IMR-90 (cell line): ENCODE measurements around the gene ARHGAP12. TPM values are rescaled to one million over a fixed set of nuclear protein-coding genes. Genes with fewer than 3 reads are reported as not detected.

Experiments
- ATAC-seq: fragments of 200-7000 bp; cut with Tn5 transposase; 2 replicates; pipeline ENCODE4 v1.9.1; 2020; ENCODE audit warnings: low read depth, mild to moderate bottlenecking, moderate library complexity
- BruUV-seq: library from RNA; stranded (reverse); fragments of 400-500 nt; replicated peaks from 2 replicates; lab custom pipeline; 2021; lab: Mats Ljungman, UMichigan
- CTCF ChIA-PET: fragments of 300-600 bp; formaldehyde crosslinking; extraction: SDS; loops from one replicate; lab custom pipeline; 2021; ENCODE audit warnings: antibody characterized with exemption; lab: Yijun Ruan, JAX
- POLR2A ChIA-PET: fragments of 300-600 bp; sonication (Branson Sonifier 250); formaldehyde crosslinking; loops from one replicate; lab custom pipeline; 2022; ENCODE audit warnings: antibody characterized with exemption; ENCODE audit not compliant: unreplicated experiment; lab: Charles Lee
- DNase-seq: peaks from one replicate; pipeline ENCODE4 v3.0.0; 2013
- H2AFZ ChIP-seq: replicated peaks from 2 replicates; pipeline ENCODE3; 2013; ENCODE audit warnings: low read length, mild to moderate bottlenecking; ENCODE audit not compliant: poor library complexity
- H2AK5ac ChIP-seq: 2 replicates; pipeline ENCODE4 v1.6.1; 2013; ENCODE audit warnings: low read depth, low read length, inconsistent platforms
- H2AK9ac ChIP-seq: replicated peaks from 2 replicates; pipeline ENCODE3; 2013; ENCODE audit warnings: mild to moderate bottlenecking, low read depth, low read length, moderate library complexity; ENCODE audit not compliant: poor library complexity
- H2BK120ac ChIP-seq: 2 replicates; pipeline ENCODE4 v1.6.1; 2013; ENCODE audit warnings: low read depth, low read length, inconsistent platforms
- H2BK15ac ChIP-seq: 3 replicates; pipeline ENCODE4 v1.6.1; 2013; ENCODE audit warnings: low read depth, low read length, inconsistent platforms
- H2BK20ac ChIP-seq: 2 replicates; pipeline ENCODE4 v1.6.1; 2013; ENCODE audit warnings: low read depth, mild to moderate bottlenecking, inconsistent platforms, low read length, moderate library complexity
- H2BK5ac ChIP-seq: 2 replicates; pipeline ENCODE4 v1.6.1; 2013; ENCODE audit warnings: mild to moderate bottlenecking, low read depth, low read length, inconsistent platforms; ENCODE audit not compliant: poor library complexity, severe bottlenecking
- H3K14ac ChIP-seq: replicated peaks from 2 replicates; pipeline ENCODE4 v1.6.1; 2013; ENCODE audit warnings: low read depth, low read length, inconsistent platforms
- H3K18ac ChIP-seq: 2 replicates; pipeline ENCODE4 v1.6.1; 2013; ENCODE audit warnings: low read depth, low read length, control low read depth
- H3K23ac ChIP-seq: 2 replicates; pipeline ENCODE4 v1.6.1; 2013; ENCODE audit warnings: low read depth, low read length, inconsistent platforms
- H3K27ac ChIP-seq: 2 replicates; pipeline ENCODE4 v1.5.1; 2013; ENCODE audit warnings: mild to moderate bottlenecking, control low read depth, low read length; ENCODE audit not compliant: insufficient read depth
- H3K27me3 ChIP-seq: 2 replicates; pipeline ENCODE4 v1.6.1; 2013; ENCODE audit warnings: low read length; ENCODE audit not compliant: control insufficient read depth, insufficient read depth
- H3K36me3 ChIP-seq: 2 replicates; pipeline ENCODE4 v1.6.1; 2013; ENCODE audit warnings: low read length, mixed read lengths; ENCODE audit not compliant: control insufficient read depth, insufficient read depth
- H3K4ac ChIP-seq: 2 replicates; pipeline ENCODE4 v1.6.1; 2013; ENCODE audit warnings: low read depth, low read length, inconsistent platforms
- H3K4me1 ChIP-seq: 2 replicates; pipeline ENCODE4 v1.6.1; 2013; ENCODE audit warnings: low read length, mixed read lengths; ENCODE audit not compliant: control insufficient read depth, insufficient read depth
- H3K4me2 ChIP-seq: 2 replicates; pipeline ENCODE4 v1.6.1; 2013; ENCODE audit warnings: low read depth, mild to moderate bottlenecking, control low read depth, low read length, moderate library complexity
- H3K4me3 ChIP-seq: 2 replicates; pipeline ENCODE4 v1.5.1; 2013; ENCODE audit warnings: low read depth, mild to moderate bottlenecking, control low read depth, low read length, moderate library complexity; ENCODE audit not compliant: insufficient read depth
- H3K56ac ChIP-seq: 2 replicates; pipeline ENCODE4 v1.6.1; 2013; ENCODE audit warnings: low read length, inconsistent platforms; ENCODE audit not compliant: insufficient read depth; ENCODE audit errors: extremely low read depth
- H3K79me1 ChIP-seq, 2 experiments: 2 replicates each; pipeline ENCODE4 v1.6.1; 2013; ENCODE audit warnings: low read length in 2 of 2, inconsistent platforms in 1 of 2, low read depth in 1 of 2
- H3K9ac ChIP-seq: 2 replicates; pipeline ENCODE4 v1.6.1; 2013; ENCODE audit warnings: low read depth, low read length, control low read depth
- H3K9me1 ChIP-seq: 2 replicates; pipeline ENCODE4 v1.6.1; 2013; ENCODE audit warnings: low read length, inconsistent platforms; ENCODE audit not compliant: insufficient read depth
- H3K9me3 ChIP-seq: 2 replicates; pipeline ENCODE4 v1.6.1; 2013; ENCODE audit warnings: low read length; ENCODE audit not compliant: control insufficient read depth, insufficient read depth
- H4K20me1 ChIP-seq: 2 replicates; pipeline ENCODE4 v1.6.1; 2013; ENCODE audit warnings: low read length, inconsistent platforms; ENCODE audit not compliant: insufficient read depth
- H4K5ac ChIP-seq: 2 replicates; pipeline ENCODE4 v1.6.1; 2013; ENCODE audit warnings: mild to moderate bottlenecking, low read depth, low read length, control low read depth
- H4K8ac ChIP-seq, 2 experiments: 2 replicates each; pipeline ENCODE4 v1.6.1; 2013; ENCODE audit warnings: low read depth in 2 of 2, low read length in 2 of 2, control low read depth in 1 of 2, inconsistent platforms in 1 of 2
- H4K91ac ChIP-seq: 2 replicates; pipeline ENCODE4 v1.6.1; 2013; ENCODE audit warnings: low read depth, low read length, inconsistent platforms; ENCODE audit not compliant: insufficient read depth
- BHLHE40 ChIP-seq: fragments of 150-350 bp; IDR thresholded peaks from 2 replicates; pipeline ENCODE4 v1.6.1; 2016; ENCODE audit warnings: mild to moderate bottlenecking, low read depth, low read length
- CEBPB ChIP-seq: IDR thresholded peaks from 2 replicates; pipeline ENCODE4 v1.6.1; 2012; ENCODE audit warnings: low read depth, low read length, improper control_type of control experiment
- CHD1 ChIP-seq: IDR thresholded peaks from 2 replicates; pipeline ENCODE4 v1.6.1; 2012; ENCODE audit warnings: low read depth, low read length, improper control_type of control experiment
- FOS ChIP-seq: fragments of 150-350 bp; IDR thresholded peaks from 2 replicates; pipeline ENCODE4 v1.6.1; 2016; ENCODE audit warnings: low read depth, low read length
- MAFK ChIP-seq: IDR thresholded peaks from 2 replicates; pipeline ENCODE4 v1.6.1; 2012; ENCODE audit warnings: low read depth, low read length, improper control_type of control experiment
- MAZ ChIP-seq: IDR thresholded peaks from 2 replicates; pipeline ENCODE4 v1.6.1; 2012; ENCODE audit warnings: low read depth, mild to moderate bottlenecking, low read length, improper control_type of control experiment, moderate library complexity, borderline replicate concordance
- MXI1 ChIP-seq: IDR thresholded peaks from 2 replicates; pipeline ENCODE4 v1.6.1; 2012; ENCODE audit warnings: low read depth, mild to moderate bottlenecking, low read length, moderate library complexity, borderline replicate concordance
- NFE2L2 ChIP-seq: fragments of 150-350 bp; IDR thresholded peaks from 2 replicates; pipeline ENCODE4 v1.6.1; 2016; ENCODE audit warnings: low read depth, mild to moderate bottlenecking, low read length
- POLR2A ChIP-seq: IDR thresholded peaks from 2 replicates; pipeline ENCODE4 v1.6.1; 2012; ENCODE audit warnings: mild to moderate bottlenecking, low read depth, low read length
- RAD21 ChIP-seq: IDR thresholded peaks from 2 replicates; pipeline ENCODE4 v1.6.1; 2012; ENCODE audit warnings: low read length, improper control_type of control experiment
- RCOR1 ChIP-seq: IDR thresholded peaks from 2 replicates; pipeline ENCODE4 v1.6.1; 2012; ENCODE audit warnings: mild to moderate bottlenecking, low read length, improper control_type of control experiment; ENCODE audit not compliant: insufficient replicate concordance
- RFX5 ChIP-seq: IDR thresholded peaks from 2 replicates; pipeline ENCODE4 v1.8.0; 2012; ENCODE audit warnings: low read depth, mild to moderate bottlenecking, low read length, moderate library complexity
- SMC3 ChIP-seq: fragments of 150-350 bp; IDR thresholded peaks from 2 replicates; pipeline ENCODE4 v1.6.1; 2016; ENCODE audit warnings: low read depth, mild to moderate bottlenecking, antibody characterized with exemption, low read length, moderate library complexity
- WGBS, 2 experiments: methylation state at CpG; one replicate each; pipeline versions ENCODE4 v1.1.5 to v1.1.7; 2013; ENCODE audit warnings: missing lambda C conversion rate in 2 of 2; ENCODE audit not compliant: insufficient read length in 1 of 2; ENCODE audit errors: extremely low coverage in 2 of 2; 5-methylcytosine and 5-hydroxymethylcytosine counted together
- dilution Hi-C: fragments of 300-500 bp; cut with HindIII; formaldehyde crosslinking; loops from one replicate; pipeline ENCODE4 v1.14.3; 2018; ENCODE audit warnings: low sequenced_read_pairs; ENCODE audit not compliant: unreplicated experiment
- in situ Hi-C: fragments of 300-500 bp; cut with MboI; formaldehyde crosslinking; loops from 3 replicates; pipeline ENCODE4 v1.14.3; 2019; ENCODE audit warnings: low sequenced_read_pairs, inconsistent platforms, mixed read lengths
- intact Hi-C: fragments of 100-400 bp; cut with micrococcal nuclease; formaldehyde crosslinking; loops from 2 replicates; pipeline ENCODE4 v1.10.0; 2022
- polyA plus RNA-seq, 3 experiments: library from polyadenylated mRNA; depleted of rRNA; stranded (reverse); fragments of >200 nt; gene quantifications; 2 replicates each; pipeline ENCODE4 v1.2.3, GENCODE V29; 2012; ENCODE audit warnings: low replicate concordance in 1 of 3
- total RNA-seq: library from RNA; depleted of rRNA; stranded (reverse); fragments of >200 nt; gene quantifications from 2 replicates; pipeline ENCODE4 v1.2.3, GENCODE V29; 2012
- TF ChIP-seq, protein P1 (sequence below): fragments of 150-350 bp; IDR thresholded peaks from 2 replicates; pipeline ENCODE4 v1.6.1; 2016; ENCODE audit warnings: low read depth, mild to moderate bottlenecking, low read length, moderate library complexity, borderline replicate concordance
- TF ChIP-seq, protein P2 (sequence below): conservative IDR thresholded peaks from 2 replicates; pipeline ENCODE4 v1.5.1; 2012; ENCODE audit warnings: mild to moderate bottlenecking, low read depth, low read length, improper control_type of control experiment

The ARHGAP12 gene
- total and polyA plus RNA-seq, 2 of the 4 experiments (the other 2 are of a cell fraction): 9.0 to 28.5 TPM

DNA sequence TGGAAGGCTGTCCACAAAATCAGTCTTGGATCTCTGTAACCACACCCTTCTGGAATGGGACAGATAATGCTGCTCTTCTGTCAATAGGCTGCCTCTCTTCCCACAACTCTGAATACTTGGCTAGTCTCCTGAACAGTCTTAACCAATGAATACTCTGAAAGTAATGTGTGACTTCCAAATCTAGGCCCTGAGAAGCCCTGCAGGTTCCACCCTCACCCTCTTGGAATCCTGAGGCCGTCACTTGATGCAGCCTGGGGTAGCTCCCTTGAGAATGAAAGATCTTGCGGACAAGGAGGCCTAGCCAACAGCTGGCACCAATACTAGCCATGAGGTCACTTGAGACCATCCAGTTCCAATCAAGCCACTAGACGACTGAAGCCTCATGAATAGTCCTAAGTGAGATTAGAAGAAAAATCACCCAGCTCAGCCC lies 109.2 kb downstream of the ARHGAP12 start:
- Histone ChIP-seq H4K5ac (peak overlapping the region; percentile 19; the same call in 1 of the 2 replicates), H3K79me1 (peaks cover 6 to 21% of the 10 kb centered on the region in 2 experiments), H3K36me3 (0 out of 2 replicates have a peak, but pooled peaks cover 4% of the 10 kb centered on the region), H4K20me1 (no peaks in the 10 kb centered on the region), H2BK15ac (peak overlapping the region; percentile 15; the same call in 1 of the 3 replicates), H3K9me3 (no peaks in the 10 kb centered on the region), H2BK5ac (peak overlapping the region; percentile 56), H3K14ac (peak overlapping the region; percentile 54; the same call in 1 of the 2 replicates), H3K9ac (no peak overlapping the region), H3K27ac (no peak overlapping the region), H2BK20ac (0 out of 2 replicates have a peak overlapping the region, but pooled peaks have one; percentile 11), H2AK5ac (0 out of 2 replicates have a peak overlapping the region, but pooled peaks have one; percentile 23), H3K4me1 (peaks cover 2% of the 10 kb centered on the region; the same call in 1 of the 2 replicates), H3K4me2 (no peak overlapping the region), H4K8ac (peak overlapping the region in 1 of 2 experiments; percentile 52; a peak in 2 of 4 replicates), H3K9me1 (peaks cover 5% of the 10 kb centered on the region), H2AK9ac (no peak overlapping the region), H3K18ac (peak overlapping the region; percentile 2; the same call in 1 of the 2 replicates), H2AFZ (no peak overlapping the region), H4K91ac (no peak overlapping the region; the same call in 1 of the 2 replicates), H3K27me3 (no peaks in the 10 kb centered on the region), H3K23ac (0 out of 2 replicates have a peak overlapping the region, but pooled peaks have one; percentile 3), H2BK120ac (peak overlapping the region; percentile 10; the same call in 1 of the 2 replicates), H3K4me3 (no peak overlapping the region), H3K4ac (peak overlapping the region; percentile 8; the same call in 1 of the 2 replicates), H3K56ac (no peak overlapping the region)
- POLR2A ChIA-PET: no interaction called here
- dilution Hi-C loops (no loop called here), in situ Hi-C loops (loop anchor here (10.0 to 25.0 kb wide), 2 partner anchors 482 to 1075 kb away; no protein-coding TSS in a partner anchor), intact Hi-C loops (no loop called here)
- DNase-seq: no peak
- CTCF ChIA-PET: no interaction called here
- WGBS, 2 experiments: no CpG with 5 or more reads among the region's 3 CpGs
- ATAC-seq: no peak
- no TSS peak for BruUV-seq
- TF ChIP-seq SMC3 (no peak), RAD21 (no peak), CHD1 (no peak), FOS (no peak), RCOR1 (no peak), POLR2A (no peak), NFE2L2 (no peak), MAFK (no peak), MXI1 (no peak), CEBPB (no peak), MAZ (no peak), RFX5 (no peak), BHLHE40 (no peak)
- TF ChIP-seq, protein P1, sequence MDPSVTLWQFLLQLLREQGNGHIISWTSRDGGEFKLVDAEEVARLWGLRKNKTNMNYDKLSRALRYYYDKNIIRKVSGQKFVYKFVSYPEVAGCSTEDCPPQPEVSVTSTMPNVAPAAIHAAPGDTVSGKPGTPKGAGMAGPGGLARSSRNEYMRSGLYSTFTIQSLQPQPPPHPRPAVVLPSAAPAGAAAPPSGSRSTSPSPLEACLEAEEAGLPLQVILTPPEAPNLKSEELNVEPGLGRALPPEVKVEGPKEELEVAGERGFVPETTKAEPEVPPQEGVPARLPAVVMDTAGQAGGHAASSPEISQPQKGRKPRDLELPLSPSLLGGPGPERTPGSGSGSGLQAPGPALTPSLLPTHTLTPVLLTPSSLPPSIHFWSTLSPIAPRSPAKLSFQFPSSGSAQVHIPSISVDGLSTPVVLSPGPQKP: no peak
- TF ChIP-seq, protein P2, sequence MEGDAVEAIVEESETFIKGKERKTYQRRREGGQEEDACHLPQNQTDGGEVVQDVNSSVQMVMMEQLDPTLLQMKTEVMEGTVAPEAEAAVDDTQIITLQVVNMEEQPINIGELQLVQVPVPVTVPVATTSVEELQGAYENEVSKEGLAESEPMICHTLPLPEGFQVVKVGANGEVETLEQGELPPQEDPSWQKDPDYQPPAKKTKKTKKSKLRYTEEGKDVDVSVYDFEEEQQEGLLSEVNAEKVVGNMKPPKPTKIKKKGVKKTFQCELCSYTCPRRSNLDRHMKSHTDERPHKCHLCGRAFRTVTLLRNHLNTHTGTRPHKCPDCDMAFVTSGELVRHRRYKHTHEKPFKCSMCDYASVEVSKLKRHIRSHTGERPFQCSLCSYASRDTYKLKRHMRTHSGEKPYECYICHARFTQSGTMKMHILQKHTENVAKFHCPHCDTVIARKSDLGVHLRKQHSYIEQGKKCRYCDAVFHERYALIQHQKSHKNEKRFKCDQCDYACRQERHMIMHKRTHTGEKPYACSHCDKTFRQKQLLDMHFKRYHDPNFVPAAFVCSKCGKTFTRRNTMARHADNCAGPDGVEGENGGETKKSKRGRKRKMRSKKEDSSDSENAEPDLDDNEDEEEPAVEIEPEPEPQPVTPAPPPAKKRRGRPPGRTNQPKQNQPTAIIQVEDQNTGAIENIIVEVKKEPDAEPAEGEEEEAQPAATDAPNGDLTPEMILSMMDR: no peak
